HL-60 (cell line): ENCODE data around the gene FLOT2.
A peak's percentile ranks its signal among the peaks of the same experiment; 100 is the strongest.
"Not testable (repeated sequence)": the region's sequence is repeated elsewhere in the genome, so short reads cannot be mapped to it uniquely, and the experiment has no call there.

Experiments
- DNase-seq, 2 experiments: peaks; one replicate each; pipeline ENCODE4 v3.0.0-alpha.2; 2010 to 2020; ENCODE audit warnings: low read depth in 1 of 2, low spot score in 1 of 2
- H3K27ac ChIP-seq: fragments of 250-450 bp; sonication (Bioruptor Pico); replicated peaks from 2 replicates; pipeline ENCODE4 v1.5.1; 2020; ENCODE audit warnings: mild to moderate bottlenecking, moderate library complexity
- H3K27me3 ChIP-seq: fragments of 250-450 bp; sonication (Bioruptor Pico); 2 replicates; pipeline ENCODE4 v1.5.1; 2021; ENCODE audit warnings: mild to moderate bottlenecking, moderate library complexity; ENCODE audit not compliant: insufficient read depth, poor library complexity, severe bottlenecking
- H3K4me3 ChIP-seq: replicated peaks from 2 replicates; pipeline ENCODE4 v1.5.1; 2011; ENCODE audit warnings: mild to moderate bottlenecking, control low read depth, low read length; ENCODE audit not compliant: insufficient read depth
- GABPA ChIP-seq: IDR thresholded peaks from 2 replicates; pipeline ENCODE4 v1.6.1; 2012; ENCODE audit warnings: low read depth
- POLR2AphosphoS5 ChIP-seq: IDR thresholded peaks from 2 replicates; pipeline ENCODE4 v1.6.1; 2012; ENCODE audit warnings: low read depth
- SPI1 ChIP-seq: IDR thresholded peaks from 2 replicates; pipeline ENCODE4 v1.6.1; 2012; ENCODE audit warnings: low read depth, mild to moderate bottlenecking, borderline replicate concordance
- TF ChIP-seq, protein P1 (sequence below): IDR thresholded peaks from one replicate; pipeline ENCODE4 v1.5.1; 2011; ENCODE audit warnings: low read length, control low read depth, inconsistent platforms; ENCODE audit not compliant: insufficient read depth
- TF ChIP-seq, protein P2 (sequence below): IDR thresholded peaks from 2 replicates; pipeline ENCODE4 v1.6.1; 2012; ENCODE audit warnings: low read depth; ENCODE audit not compliant: insufficient replicate concordance

Gene FLOT2

DNA sequence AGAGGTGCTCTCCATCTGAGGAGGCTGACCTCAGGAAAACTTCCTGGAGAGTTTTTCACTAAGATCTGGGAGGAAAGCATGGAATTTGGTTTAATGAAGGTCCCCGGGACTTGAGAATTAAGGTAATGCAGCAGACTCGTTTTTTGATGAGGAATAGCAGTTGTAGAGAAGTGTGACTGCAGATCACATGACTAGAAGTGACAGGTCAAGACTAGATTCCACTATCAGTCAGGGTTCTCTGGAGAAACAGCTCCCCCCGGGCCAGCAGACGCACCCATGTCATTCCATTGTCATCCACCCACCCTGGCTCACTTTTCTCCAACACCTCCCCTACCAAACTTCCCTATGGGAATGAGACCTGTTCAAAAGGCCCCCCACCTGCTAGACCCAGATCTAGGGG, 7.3 kb upstream of the FLOT2 start:
- no peak overlapping the region for H3K4me3 ChIP-seq
- H3K27me3 ChIP-seq: no peaks in the 10 kb centered on the region
- H3K27ac ChIP-seq: no peak overlapping the region
- no peak for TF ChIP-seq GABPA
- no peak for TF ChIP-seq SPI1
- 0 out of 2 replicates have a peak, but pooled peaks have one; percentile 6 for TF ChIP-seq POLR2AphosphoS5
- no peak for DNase-seq

DNA sequence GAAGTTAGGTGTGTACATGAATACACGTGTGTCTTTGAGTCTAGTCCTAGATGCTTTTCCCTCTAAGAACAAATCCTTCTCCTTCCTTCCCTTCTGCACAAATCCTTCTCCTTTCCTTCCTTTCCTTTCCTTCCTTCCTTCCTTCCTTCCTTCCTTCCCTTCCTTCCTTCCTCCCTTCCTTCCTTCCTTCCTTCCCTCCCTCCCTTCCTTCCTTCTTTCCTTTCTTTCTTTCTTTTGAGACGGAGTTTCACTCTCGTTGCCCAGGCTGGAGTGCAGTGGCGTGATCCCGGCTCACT, 6.0 kb upstream of the FLOT2 start:
- DNase-seq, H3K27ac ChIP-seq, H3K4me3 ChIP-seq, H3K27me3 ChIP-seq: not testable (repeated sequence)

DNA sequence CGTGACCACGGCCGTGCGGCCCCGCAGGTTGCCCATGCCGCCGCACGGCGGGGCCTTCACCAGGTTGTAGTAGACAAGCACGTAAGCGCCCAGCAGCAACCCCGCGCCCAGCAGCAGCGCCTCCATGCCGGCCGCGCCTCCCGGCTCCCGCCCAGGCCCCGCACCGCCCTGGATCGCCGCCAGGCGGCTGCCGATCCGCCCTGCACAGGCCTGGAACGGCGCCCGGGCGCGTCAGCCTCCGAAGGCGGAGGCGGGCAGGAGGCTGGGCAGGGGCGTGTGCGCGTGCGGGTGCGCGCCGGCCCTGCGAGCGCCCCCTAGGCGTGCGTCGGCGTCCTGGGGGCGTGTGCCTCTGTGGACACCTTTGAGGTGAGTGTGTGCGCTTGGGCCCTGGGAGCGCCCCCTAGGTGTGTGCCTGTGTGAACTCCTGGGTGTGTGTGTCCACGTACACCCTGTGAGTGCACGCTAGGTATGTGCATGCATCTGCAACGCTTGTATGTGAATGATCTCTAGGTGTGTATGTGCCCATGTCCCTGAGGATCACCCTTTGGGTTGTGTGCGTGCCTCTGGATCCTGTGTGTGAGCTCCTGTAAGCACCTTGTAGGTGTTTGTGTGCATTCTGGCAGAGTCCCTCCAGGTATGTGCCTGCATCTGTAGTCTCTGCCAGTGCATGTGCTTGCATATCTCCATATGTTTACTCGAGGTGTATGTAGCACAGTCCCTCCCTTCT, 5.4 kb upstream of the FLOT2 start, which contains the start of gene DHRS13:
TSS of gene DHRS13 (minus strand) at position 261 of the 727 bp plus-strand sequence. CDS start at position 126, 135 bp downstream.
- TF ChIP-seq, protein P1, sequence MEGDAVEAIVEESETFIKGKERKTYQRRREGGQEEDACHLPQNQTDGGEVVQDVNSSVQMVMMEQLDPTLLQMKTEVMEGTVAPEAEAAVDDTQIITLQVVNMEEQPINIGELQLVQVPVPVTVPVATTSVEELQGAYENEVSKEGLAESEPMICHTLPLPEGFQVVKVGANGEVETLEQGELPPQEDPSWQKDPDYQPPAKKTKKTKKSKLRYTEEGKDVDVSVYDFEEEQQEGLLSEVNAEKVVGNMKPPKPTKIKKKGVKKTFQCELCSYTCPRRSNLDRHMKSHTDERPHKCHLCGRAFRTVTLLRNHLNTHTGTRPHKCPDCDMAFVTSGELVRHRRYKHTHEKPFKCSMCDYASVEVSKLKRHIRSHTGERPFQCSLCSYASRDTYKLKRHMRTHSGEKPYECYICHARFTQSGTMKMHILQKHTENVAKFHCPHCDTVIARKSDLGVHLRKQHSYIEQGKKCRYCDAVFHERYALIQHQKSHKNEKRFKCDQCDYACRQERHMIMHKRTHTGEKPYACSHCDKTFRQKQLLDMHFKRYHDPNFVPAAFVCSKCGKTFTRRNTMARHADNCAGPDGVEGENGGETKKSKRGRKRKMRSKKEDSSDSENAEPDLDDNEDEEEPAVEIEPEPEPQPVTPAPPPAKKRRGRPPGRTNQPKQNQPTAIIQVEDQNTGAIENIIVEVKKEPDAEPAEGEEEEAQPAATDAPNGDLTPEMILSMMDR: peak; percentile 89
- TF ChIP-seq GABPA (no peak), POLR2AphosphoS5 (0 out of 2 replicates have a peak, but pooled peaks have one; percentile 31), SPI1 (no peak)
- TF ChIP-seq, protein P2, sequence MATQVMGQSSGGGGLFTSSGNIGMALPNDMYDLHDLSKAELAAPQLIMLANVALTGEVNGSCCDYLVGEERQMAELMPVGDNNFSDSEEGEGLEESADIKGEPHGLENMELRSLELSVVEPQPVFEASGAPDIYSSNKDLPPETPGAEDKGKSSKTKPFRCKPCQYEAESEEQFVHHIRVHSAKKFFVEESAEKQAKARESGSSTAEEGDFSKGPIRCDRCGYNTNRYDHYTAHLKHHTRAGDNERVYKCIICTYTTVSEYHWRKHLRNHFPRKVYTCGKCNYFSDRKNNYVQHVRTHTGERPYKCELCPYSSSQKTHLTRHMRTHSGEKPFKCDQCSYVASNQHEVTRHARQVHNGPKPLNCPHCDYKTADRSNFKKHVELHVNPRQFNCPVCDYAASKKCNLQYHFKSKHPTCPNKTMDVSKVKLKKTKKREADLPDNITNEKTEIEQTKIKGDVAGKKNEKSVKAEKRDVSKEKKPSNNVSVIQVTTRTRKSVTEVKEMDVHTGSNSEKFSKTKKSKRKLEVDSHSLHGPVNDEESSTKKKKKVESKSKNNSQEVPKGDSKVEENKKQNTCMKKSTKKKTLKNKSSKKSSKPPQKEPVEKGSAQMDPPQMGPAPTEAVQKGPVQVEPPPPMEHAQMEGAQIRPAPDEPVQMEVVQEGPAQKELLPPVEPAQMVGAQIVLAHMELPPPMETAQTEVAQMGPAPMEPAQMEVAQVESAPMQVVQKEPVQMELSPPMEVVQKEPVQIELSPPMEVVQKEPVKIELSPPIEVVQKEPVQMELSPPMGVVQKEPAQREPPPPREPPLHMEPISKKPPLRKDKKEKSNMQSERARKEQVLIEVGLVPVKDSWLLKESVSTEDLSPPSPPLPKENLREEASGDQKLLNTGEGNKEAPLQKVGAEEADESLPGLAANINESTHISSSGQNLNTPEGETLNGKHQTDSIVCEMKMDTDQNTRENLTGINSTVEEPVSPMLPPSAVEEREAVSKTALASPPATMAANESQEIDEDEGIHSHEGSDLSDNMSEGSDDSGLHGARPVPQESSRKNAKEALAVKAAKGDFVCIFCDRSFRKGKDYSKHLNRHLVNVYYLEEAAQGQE: no peak
- H3K4me3 ChIP-seq: peak within 1 kb of the TSS; percentile 66
- peak within 1 kb of the TSS; percentile 66 for H3K27ac ChIP-seq
- peak; percentile 91 to 96 for DNase-seq
- no peaks in the 10 kb centered on the region for H3K27me3 ChIP-seq

DNA sequence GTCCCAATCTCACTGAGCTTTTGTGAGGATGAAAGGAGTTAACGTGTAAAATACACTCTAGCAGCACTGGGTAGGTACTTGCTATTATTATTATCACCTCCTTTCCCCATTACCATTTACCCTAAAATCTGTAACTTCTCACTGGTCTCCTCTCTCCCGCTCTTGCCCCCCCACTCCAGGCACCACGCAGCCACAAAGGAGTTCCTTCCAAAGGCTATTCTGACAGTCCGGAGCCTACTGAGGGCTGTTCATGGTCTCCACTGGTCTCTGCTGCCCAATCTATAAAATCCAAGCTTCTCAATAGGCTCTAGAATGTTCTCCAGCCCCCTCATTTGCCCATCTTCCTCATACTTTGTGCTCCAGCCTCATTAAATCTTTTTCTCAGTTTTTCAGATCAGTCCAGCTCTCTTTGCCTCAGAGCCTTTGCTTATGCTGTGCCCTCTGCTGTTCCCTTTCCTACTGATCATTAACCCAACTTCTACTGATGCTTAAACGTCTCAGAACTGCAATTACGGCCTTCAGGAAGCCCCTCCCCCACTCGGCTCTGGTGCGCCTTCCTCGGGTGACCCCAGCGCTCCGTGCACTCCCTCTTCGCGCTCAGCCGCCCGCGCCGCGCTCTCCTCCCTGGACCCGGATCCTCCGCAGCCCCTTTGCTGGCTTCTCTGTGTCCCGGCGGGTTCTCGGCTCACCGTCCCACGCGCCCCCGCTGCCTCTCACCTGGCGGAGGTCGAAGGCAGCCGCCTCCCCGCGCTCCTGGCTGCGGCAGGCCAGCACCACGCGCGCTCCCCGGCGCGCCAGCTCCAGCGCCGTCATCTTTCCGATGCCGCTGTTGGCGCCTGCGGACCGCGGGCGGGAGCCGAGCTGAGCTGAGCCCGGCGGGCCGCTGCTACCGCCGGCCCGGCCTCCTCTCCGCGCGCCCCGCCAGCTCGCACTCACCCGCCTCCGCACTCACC, 4.6 kb upstream of the FLOT2 start:
- DNase-seq: peak; percentile 54 to 58
- TF ChIP-seq, protein P2: no peak
- TF ChIP-seq SPI1 (no peak), GABPA (no peak), POLR2AphosphoS5 (no peak)
- TF ChIP-seq, protein P1: no peak
- H3K27ac ChIP-seq: peak overlapping the region; percentile 66

More for the DNA sequence above, 4.6 kb upstream of the FLOT2 start:
- H3K4me3 ChIP-seq: peak overlapping the region; percentile 66
- H3K27me3 ChIP-seq: no peaks in the 10 kb centered on the region
